Neural cell (in vitro differentiated cells): ENCODE data around the gene PCGF3.

Experiments
- CTCF ChIP-seq: fragments of 450-650 bp; IDR thresholded peaks from 2 replicates; pipeline ENCODE4 v1.5.1; 2014; ENCODE audit warnings: antibody characterized with exemption, mild to moderate bottlenecking, moderate library complexity; ENCODE audit not compliant: poor library complexity, severe bottlenecking
- EP300 ChIP-seq: fragments of 450-650 bp; conservative IDR thresholded peaks from 2 replicates; pipeline ENCODE4 v1.6.1; 2014; ENCODE audit warnings: antibody characterized with exemption, mild to moderate bottlenecking, moderate library complexity; ENCODE audit not compliant: poor library complexity, severe bottlenecking
- POLR2AphosphoS5 ChIP-seq: IDR thresholded peaks from 2 replicates; pipeline ENCODE4 v1.6.1; 2012
- RAD21 ChIP-seq: fragments of 450-650 bp; conservative IDR thresholded peaks from 2 replicates; pipeline ENCODE4 v1.6.1; 2014; ENCODE audit warnings: antibody characterized with exemption, mild to moderate bottlenecking, moderate library complexity

- TF ChIP-seq CTCF (no peak), POLR2AphosphoS5 (peak; percentile 98), RAD21 (no peak), EP300 (no peak)
Observed at GRCh38 chr4:781493-782216, 76.0 kb downstream of the PCGF3 start.
